Upper lobe of left lung (tissue), 4 donors: ENCODE measurements around the gene B3GNT9.

Experiments
- EP300 ChIP-seq, 4 donors: sonication (generic); formaldehyde crosslinking; IDR thresholded peaks; one replicate each; pipeline ENCODE4 v1.5.1; 2017; ENCODE audit warnings: antibody characterized with exemption in 4 of 4, control low read depth in 2 of 4
- POLR2A ChIP-seq, 4 donors: fragments of 450-650 bp; IDR thresholded peaks; one replicate each; pipeline ENCODE4 v1.5.1; 2016 to 2017; ENCODE audit warnings: antibody characterized with exemption in 4 of 4, mild to moderate bottlenecking in 2 of 4
- TF ChIP-seq, protein P1 (sequence below), 6 experiments: fragments of 450-650 bp in 4 of 6; fragments of 200-600 bp in 2 of 6; sonication (generic) in 2 of 6; IDR thresholded peaks; one replicate each; pipeline ENCODE4 v1.5.1; 2016 to 2019; ENCODE audit warnings: antibody characterized with exemption in 6 of 6

- no peak for TF ChIP-seq EP300 (IDR thresholded peaks at IDR 0.05)
- TF ChIP-seq, protein P1, sequence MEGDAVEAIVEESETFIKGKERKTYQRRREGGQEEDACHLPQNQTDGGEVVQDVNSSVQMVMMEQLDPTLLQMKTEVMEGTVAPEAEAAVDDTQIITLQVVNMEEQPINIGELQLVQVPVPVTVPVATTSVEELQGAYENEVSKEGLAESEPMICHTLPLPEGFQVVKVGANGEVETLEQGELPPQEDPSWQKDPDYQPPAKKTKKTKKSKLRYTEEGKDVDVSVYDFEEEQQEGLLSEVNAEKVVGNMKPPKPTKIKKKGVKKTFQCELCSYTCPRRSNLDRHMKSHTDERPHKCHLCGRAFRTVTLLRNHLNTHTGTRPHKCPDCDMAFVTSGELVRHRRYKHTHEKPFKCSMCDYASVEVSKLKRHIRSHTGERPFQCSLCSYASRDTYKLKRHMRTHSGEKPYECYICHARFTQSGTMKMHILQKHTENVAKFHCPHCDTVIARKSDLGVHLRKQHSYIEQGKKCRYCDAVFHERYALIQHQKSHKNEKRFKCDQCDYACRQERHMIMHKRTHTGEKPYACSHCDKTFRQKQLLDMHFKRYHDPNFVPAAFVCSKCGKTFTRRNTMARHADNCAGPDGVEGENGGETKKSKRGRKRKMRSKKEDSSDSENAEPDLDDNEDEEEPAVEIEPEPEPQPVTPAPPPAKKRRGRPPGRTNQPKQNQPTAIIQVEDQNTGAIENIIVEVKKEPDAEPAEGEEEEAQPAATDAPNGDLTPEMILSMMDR (IDR thresholded peaks at IDR 0.05): no peak
- TF ChIP-seq POLR2A (IDR thresholded peaks at IDR 0.05): no peak
Observed at GRCh38 chr16:67190041-67190440, 39.2 kb upstream of the B3GNT9 start, which contains the start of gene EXOC3L1.
